K562 (cell line): ENCODE results near the gene HARS2. TPM values are rescaled to one million over a fixed set of nuclear protein-coding genes. Genes with fewer than 3 reads are reported as not detected.

Experiments used
- ASH1L ChIP-seq: fragments of 450-650 bp; IDR thresholded peaks from 2 replicates; pipeline ENCODE4 v1.6.1; 2018; ENCODE audit warnings: borderline replicate concordance, mild to moderate bottlenecking, low read depth; ENCODE audit not compliant: partially characterized antibody
- CBX3 ChIP-seq, 2 experiments: IDR thresholded peaks; 1 replicate in 1 of 2; 2 replicates in 1 of 2; pipeline ENCODE4 v1.6.1; 2012; ENCODE audit warnings: inconsistent platforms in 2 of 2, low read length in 2 of 2, borderline replicate concordance in 1 of 2, control low read depth in 1 of 2
- ELF1 ChIP-seq: fragments of 200-800 bp; sonication (Bioruptor generic); IDR thresholded peaks from 2 replicates; pipeline ENCODE4 v1.6.1; 2016; ENCODE audit warnings: missing genetic modification characterization, missing compliant biosample characterization
- KAT7 ChIP-seq: sonication (generic); formaldehyde crosslinking; IDR thresholded peaks from 2 replicates; pipeline ENCODE4 v1.8.0; 2022; ENCODE audit warnings: missing genetic modification reagents, mild to moderate bottlenecking, borderline replicate concordance
- KLF6 ChIP-seq: fragments of 250-450 bp; sonication (Bioruptor Pico); IDR thresholded peaks from 2 replicates; pipeline ENCODE4 v1.4.0; 2020; ENCODE audit warnings: mild to moderate bottlenecking, moderate library complexity, borderline replicate concordance
- MIER1 ChIP-seq: fragments of 450-650 bp; IDR thresholded peaks from 2 replicates; pipeline ENCODE4 v1.6.1; 2016; ENCODE audit warnings: antibody characterized with exemption, mild to moderate bottlenecking, low read depth
- NFRKB ChIP-seq: fragments of 450-650 bp; IDR thresholded peaks from 2 replicates; pipeline ENCODE4 v1.6.1; 2016; ENCODE audit warnings: low read depth
- NR4A1 ChIP-seq, 2 experiments: fragments of 250-450 bp in 1 of 2; fragments of 450-650 bp in 1 of 2; sonication (Bioruptor Pico) in 1 of 2; IDR thresholded peaks; 2 replicates each; pipeline versions ENCODE4 v1.4.0 to v1.6.1; 2016 to 2020; ENCODE audit warnings: mild to moderate bottlenecking in 2 of 2, missing compliant biosample characterization in 1 of 2, missing genetic modification characterization in 1 of 2, moderate library complexity in 1 of 2
- POLR2AphosphoS5 ChIP-seq: IDR thresholded peaks from 2 replicates; pipeline ENCODE4 v1.6.1; 2011; ENCODE audit warnings: mild to moderate bottlenecking, low read depth, low read length, moderate library complexity; ENCODE audit not compliant: control insufficient read depth, insufficient read depth
- SAFB2 ChIP-seq: fragments of 200-400 bp; formaldehyde crosslinking; IDR thresholded peaks from 2 replicates; pipeline ENCODE4 v1.6.1; 2018; ENCODE audit warnings: borderline replicate concordance, low read length, low read depth, moderate library complexity; ENCODE audit not compliant: severe bottlenecking
- SIN3B ChIP-seq: fragments of 450-650 bp; IDR thresholded peaks from 2 replicates; pipeline ENCODE4 v1.6.1; 2017; ENCODE audit warnings: low read depth, mild to moderate bottlenecking, moderate library complexity
- SRSF1 ChIP-seq: fragments of 200-400 bp; formaldehyde crosslinking; IDR thresholded peaks from 2 replicates; pipeline ENCODE4 v1.6.1; 2017; ENCODE audit warnings: mild to moderate bottlenecking, low read depth, low read length, moderate library complexity
- WHSC1 ChIP-seq: IDR thresholded peaks from one replicate; pipeline ENCODE4 v1.6.1; 2012; ENCODE audit warnings: low read length, control low read depth, inconsistent platforms
- ZNF140 ChIP-seq: fragments of 250-450 bp; sonication (Bioruptor Pico); IDR thresholded peaks from 2 replicates; pipeline ENCODE4 v1.8.0; 2021; ENCODE audit warnings: moderate library complexity, mild to moderate bottlenecking, inconsistent platforms
- ZNF384 ChIP-seq: IDR thresholded peaks from 2 replicates; pipeline ENCODE4 v1.6.1; 2012; ENCODE audit warnings: low read depth, low read length, improper control_type of control experiment
- ZNF717 ChIP-seq: fragments of 250-450 bp; sonication (Bioruptor Pico); IDR thresholded peaks from 2 replicates; pipeline ENCODE4 v1.5.0; 2021
- polyA plus RNA-seq, 8 experiments: library from polyadenylated mRNA; depleted of rRNA in 4 of 8; stranded (reverse) in 5 of 8; unstranded in 3 of 8; fragments of >200 nt; fragmentation: Nextera tagmentation in 2 of 8; fragmentation: Illumina TruSeq in 1 of 8; extraction: Ambion mirVana in 2 of 8; extraction: Trizol in 1 of 8; gene quantifications; 2 replicates each; pipeline versions ENCODE4 v1.2.1 to v1.2.3, GENCODE V29; 2011 to 2014; ENCODE audit warnings: inconsistent platforms in 1 of 8, missing spikeins in 1 of 8
- total RNA-seq, 7 experiments: library from RNA; depleted of rRNA in 6 of 7; stranded (reverse); fragments of >200 nt in 6 of 7; fragmentation: Illumina TruSeq in 2 of 7; extraction: Trizol in 2 of 7; gene quantifications; 2 replicates each; pipeline versions ENCODE4 v1.2.1 to v1.2.3, GENCODE V29; 2011 to 2021; ENCODE audit warnings: low replicate concordance in 1 of 7
- TF ChIP-seq, protein P1 (sequence below): fragments of 450-650 bp; IDR thresholded peaks from 2 replicates; pipeline ENCODE4 v1.6.1; 2016; ENCODE audit warnings: missing biosample characterization, missing genetic modification characterization
- TF ChIP-seq, protein P2 (sequence below): fragments of 250-450 bp; sonication (Bioruptor Pico); IDR thresholded peaks from 2 replicates; pipeline ENCODE4 v1.4.0; 2020; ENCODE audit warnings: mild to moderate bottlenecking, moderate library complexity, borderline replicate concordance
- TF ChIP-seq, protein P3 (sequence below): fragments of 250-450 bp; sonication (Bioruptor Pico); IDR thresholded peaks from 2 replicates; pipeline ENCODE4 v1.8.0; 2022; ENCODE audit warnings: moderate library complexity, mild to moderate bottlenecking, inconsistent platforms
- TF ChIP-seq, protein P4 (sequence below): fragments of 250-450 bp; sonication (Bioruptor Pico); IDR thresholded peaks from 2 replicates; pipeline ENCODE4 v1.5.0; 2021

Gene HARS2
- total and polyA plus RNA-seq, 9 of the 15 experiments (the other 6 are each of a cell fraction or from before 2014, with no cell fraction given) = 8.5 to 41.6 (median 27.1) TPM

DNA sequence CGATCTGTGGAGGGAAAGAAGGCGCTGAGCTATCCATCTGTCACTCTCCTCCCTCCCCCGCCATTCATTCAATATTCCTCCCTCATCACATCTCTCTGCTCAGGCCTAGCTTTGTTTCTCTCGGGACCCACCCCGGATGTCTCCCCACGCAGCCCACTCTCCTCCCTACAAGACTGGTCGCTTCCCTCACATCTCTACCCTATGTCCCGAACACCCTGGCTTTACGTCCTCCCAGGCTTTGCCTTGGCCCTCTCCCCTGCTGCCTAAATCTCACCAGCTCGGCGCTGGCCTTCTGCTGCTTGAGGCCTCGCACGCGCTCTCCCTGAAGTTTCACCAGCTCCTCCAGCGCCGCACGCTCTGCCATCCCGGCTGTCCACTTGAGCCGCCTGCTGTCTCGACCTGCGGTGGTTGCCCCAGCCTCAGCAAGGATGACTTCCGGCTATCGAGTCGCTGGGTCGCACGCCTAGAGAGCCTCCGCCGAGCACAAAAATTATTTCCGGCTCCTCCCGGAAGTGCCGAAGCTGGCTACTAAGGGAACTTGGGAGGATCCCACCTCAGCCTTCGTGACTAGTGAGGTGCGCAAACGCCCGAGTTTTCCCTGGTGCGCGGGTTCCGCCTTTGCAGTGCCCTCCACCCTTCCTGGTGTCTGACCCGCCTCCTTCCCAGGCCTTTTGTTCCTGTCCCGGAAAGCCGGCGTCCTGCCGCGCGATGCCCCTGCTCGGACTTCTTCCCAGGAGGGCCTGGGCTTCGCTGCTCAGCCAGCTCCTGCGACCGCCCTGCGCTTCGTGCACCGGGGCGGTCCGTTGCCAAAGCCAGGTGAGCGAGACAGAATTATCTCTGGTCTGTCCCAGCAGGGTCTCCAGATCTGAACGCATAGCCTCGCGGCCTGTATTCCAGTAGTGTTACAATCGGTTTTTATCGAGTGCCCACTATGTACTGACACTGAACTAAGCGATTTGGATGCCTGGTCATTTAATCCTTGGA is at the start of gene HARS2, which contains the start of gene HARS1 (continued):
- TF ChIP-seq, protein P1, sequence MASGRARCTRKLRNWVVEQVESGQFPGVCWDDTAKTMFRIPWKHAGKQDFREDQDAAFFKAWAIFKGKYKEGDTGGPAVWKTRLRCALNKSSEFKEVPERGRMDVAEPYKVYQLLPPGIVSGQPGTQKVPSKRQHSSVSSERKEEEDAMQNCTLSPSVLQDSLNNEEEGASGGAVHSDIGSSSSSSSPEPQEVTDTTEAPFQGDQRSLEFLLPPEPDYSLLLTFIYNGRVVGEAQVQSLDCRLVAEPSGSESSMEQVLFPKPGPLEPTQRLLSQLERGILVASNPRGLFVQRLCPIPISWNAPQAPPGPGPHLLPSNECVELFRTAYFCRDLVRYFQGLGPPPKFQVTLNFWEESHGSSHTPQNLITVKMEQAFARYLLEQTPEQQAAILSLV (tag) = no peak
- TF ChIP-seq ZNF717 (CRISPR knock-in tag) = no peak
- peak in 1 of 2 experiments; percentile 65; a peak in 1 of 3 replicates for TF ChIP-seq CBX3 (IDR thresholded peaks at IDR 0.05; ENCODE audit: borderline replicate concordance in 1 of 2, low read length in 2 of 2)
- TF ChIP-seq ELF1 (tag) = peak; percentile 96
- TF ChIP-seq WHSC1 = no peak
- TF ChIP-seq, protein P2, sequence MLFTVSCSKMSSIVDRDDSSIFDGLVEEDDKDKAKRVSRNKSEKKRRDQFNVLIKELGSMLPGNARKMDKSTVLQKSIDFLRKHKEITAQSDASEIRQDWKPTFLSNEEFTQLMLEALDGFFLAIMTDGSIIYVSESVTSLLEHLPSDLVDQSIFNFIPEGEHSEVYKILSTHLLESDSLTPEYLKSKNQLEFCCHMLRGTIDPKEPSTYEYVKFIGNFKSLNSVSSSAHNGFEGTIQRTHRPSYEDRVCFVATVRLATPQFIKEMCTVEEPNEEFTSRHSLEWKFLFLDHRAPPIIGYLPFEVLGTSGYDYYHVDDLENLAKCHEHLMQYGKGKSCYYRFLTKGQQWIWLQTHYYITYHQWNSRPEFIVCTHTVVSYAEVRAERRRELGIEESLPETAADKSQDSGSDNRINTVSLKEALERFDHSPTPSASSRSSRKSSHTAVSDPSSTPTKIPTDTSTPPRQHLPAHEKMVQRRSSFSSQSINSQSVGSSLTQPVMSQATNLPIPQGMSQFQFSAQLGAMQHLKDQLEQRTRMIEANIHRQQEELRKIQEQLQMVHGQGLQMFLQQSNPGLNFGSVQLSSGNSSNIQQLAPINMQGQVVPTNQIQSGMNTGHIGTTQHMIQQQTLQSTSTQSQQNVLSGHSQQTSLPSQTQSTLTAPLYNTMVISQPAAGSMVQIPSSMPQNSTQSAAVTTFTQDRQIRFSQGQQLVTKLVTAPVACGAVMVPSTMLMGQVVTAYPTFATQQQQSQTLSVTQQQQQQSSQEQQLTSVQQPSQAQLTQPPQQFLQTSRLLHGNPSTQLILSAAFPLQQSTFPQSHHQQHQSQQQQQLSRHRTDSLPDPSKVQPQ (CRISPR knock-in tag) = no peak
- no peak for TF ChIP-seq ZNF140 (CRISPR knock-in tag)
- peak; percentile 88; the same call in 1 of the 2 replicates for TF ChIP-seq KAT7 (CRISPR knock-in tag)
- TF ChIP-seq, protein P3, sequence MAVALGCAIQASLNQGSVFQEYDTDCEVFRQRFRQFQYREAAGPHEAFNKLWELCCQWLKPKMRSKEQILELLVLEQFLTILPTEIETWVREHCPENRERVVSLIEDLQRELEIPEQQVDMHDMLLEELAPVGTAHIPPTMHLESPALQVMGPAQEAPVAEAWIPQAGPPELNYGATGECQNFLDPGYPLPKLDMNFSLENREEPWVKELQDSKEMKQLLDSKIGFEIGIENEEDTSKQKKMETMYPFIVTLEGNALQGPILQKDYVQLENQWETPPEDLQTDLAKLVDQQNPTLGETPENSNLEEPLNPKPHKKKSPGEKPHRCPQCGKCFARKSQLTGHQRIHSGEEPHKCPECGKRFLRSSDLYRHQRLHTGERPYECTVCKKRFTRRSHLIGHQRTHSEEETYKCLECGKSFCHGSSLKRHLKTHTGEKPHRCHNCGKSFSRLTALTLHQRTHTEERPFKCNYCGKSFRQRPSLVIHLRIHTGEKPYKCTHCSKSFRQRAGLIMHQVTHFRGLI (CRISPR knock-in tag) = no peak
- TF ChIP-seq MIER1 = no peak
- no peak for TF ChIP-seq ZNF384
- TF ChIP-seq POLR2AphosphoS5 = peak; percentile 79
- peak; percentile 78 for TF ChIP-seq SIN3B
- TF ChIP-seq NFRKB = peak; percentile 80
- no peak for TF ChIP-seq KLF6 (CRISPR knock-in tag)
- no peak for TF ChIP-seq NR4A1 (CRISPR knock-in tag; IDR thresholded peaks at IDR 0.05)
- TF ChIP-seq NR4A1 (tag; IDR thresholded peaks at IDR 0.05) = 0 out of 2 replicates have a peak, but pooled peaks have one; percentile 45
- TF ChIP-seq, protein P4, sequence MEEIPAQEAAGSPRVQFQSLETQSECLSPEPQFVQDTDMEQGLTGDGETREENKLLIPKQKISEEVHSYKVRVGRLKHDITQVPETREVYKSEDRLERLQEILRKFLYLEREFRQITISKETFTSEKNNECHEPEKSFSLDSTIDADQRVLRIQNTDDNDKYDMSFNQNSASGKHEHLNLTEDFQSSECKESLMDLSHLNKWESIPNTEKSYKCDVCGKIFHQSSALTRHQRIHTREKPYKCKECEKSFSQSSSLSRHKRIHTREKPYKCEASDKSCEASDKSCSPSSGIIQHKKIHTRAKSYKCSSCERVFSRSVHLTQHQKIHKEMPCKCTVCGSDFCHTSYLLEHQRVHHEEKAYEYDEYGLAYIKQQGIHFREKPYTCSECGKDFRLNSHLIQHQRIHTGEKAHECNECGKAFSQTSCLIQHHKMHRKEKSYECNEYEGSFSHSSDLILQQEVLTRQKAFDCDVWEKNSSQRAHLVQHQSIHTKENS (CRISPR knock-in tag) = no peak
- TF ChIP-seq SRSF1 = no peak
- TF ChIP-seq SAFB2 = no peak
- no peak for TF ChIP-seq ASH1L
